ENCODE measurements around the gene SEBOX. TPM values are rescaled to one million over a fixed set of nuclear protein-coding genes. Genes with fewer than 3 reads are reported as not detected.

The SEBOX gene
- total and polyA plus RNA-seq, 2 donors (not counting 1 experiment from before 2014, with no cell fraction given) = not detected

DNA sequence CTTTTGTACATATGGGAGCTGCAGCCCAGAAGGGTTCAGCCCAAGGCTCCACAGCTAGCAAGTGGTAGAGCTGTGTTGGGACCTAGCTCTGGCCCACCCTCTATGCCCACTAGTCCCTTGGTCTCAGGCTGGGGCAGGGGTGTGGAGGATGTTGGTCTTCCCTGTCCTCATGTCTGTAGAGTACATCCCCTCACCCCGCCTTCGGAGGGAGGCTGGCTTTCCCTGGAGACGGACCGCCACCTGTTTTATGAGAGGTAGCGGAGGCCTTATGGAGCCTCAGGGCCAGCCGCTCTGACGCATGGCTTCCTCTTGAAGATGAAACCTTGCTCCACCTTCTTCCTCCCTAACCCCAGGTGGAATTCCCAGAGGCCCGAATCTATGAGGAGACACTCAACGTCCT lies 21.0 kb downstream of the SEBOX start:
- Histone ChIP-seq H4K20me1 (ENCODE audit: control insufficient read depth, insufficient read depth, low read length, poor library complexity, severe bottlenecking) (no peaks in the 10 kb centered on the region), H3K4me1 (ENCODE audit: control insufficient read depth in 2 of 2, insufficient read depth in 2 of 2, low read length in 2 of 2) (no peaks in the 10 kb centered on the region), H2AFZ (ENCODE audit: insufficient read depth, low read depth, low read length, poor library complexity, severe bottlenecking) (no peak overlapping the region), H3K27ac (ENCODE audit: low read length in 2 of 2) (no peak overlapping the region), H3K36me3 (replicated peaks in 1 of 2; ENCODE audit: control extremely low read depth in 1 of 2, control insufficient read depth in 1 of 2, extremely low read depth in 1 of 2, insufficient read depth in 2 of 2, low read length in 1 of 2) (peaks cover 0 to 83% of the 10 kb centered on the region in 2 experiments), H3K4me2 (replicated peaks; ENCODE audit: low read depth, low read length, poor library complexity, severe bottlenecking) (no peak overlapping the region), H3K27me3 (replicated peaks in 1 of 4; ENCODE audit: control extremely low read depth in 1 of 4, control insufficient read depth in 3 of 4, insufficient read depth in 4 of 4, low read length in 3 of 4) (no peaks in the 10 kb centered on the region), H3K4me3 (ENCODE audit: control extremely low read depth in 1 of 5, extremely low read depth in 1 of 5, insufficient read depth in 1 of 5, low read depth in 2 of 5, low read length in 4 of 5) (no peak overlapping the region), H3K9me3 (ENCODE audit: control extremely low read depth in 1 of 3, control insufficient read depth in 2 of 3, insufficient read depth in 1 of 3, low read length in 2 of 3) (no peaks in the 10 kb centered on the region), H3K79me2 (ENCODE audit: control insufficient read depth, insufficient read depth, low read length) (peaks cover 16% of the 10 kb centered on the region), H3K9ac (ENCODE audit: low read length) (no peak overlapping the region)
- Mint-ChIP-seq H3K9me3 (ENCODE audit: insufficient read depth) (no peaks in the 10 kb centered on the region), H3K27ac (no peak overlapping the region), H3K27me3 (no peaks in the 10 kb centered on the region), H3K4me3 (no peak overlapping the region), H3K4me1 (peaks cover 2% of the 10 kb centered on the region)
- intact Hi-C loops (cut with micrococcal nuclease) = no loop called here
- CTCF ChIA-PET = no interaction called here
- no peak for TF ChIP-seq EZH2 (IDR thresholded peaks at IDR 0.05; ENCODE audit: borderline replicate concordance, insufficient read depth, low read depth, low read length, poor library complexity, severe bottlenecking)
- TF ChIP-seq, protein P1, sequence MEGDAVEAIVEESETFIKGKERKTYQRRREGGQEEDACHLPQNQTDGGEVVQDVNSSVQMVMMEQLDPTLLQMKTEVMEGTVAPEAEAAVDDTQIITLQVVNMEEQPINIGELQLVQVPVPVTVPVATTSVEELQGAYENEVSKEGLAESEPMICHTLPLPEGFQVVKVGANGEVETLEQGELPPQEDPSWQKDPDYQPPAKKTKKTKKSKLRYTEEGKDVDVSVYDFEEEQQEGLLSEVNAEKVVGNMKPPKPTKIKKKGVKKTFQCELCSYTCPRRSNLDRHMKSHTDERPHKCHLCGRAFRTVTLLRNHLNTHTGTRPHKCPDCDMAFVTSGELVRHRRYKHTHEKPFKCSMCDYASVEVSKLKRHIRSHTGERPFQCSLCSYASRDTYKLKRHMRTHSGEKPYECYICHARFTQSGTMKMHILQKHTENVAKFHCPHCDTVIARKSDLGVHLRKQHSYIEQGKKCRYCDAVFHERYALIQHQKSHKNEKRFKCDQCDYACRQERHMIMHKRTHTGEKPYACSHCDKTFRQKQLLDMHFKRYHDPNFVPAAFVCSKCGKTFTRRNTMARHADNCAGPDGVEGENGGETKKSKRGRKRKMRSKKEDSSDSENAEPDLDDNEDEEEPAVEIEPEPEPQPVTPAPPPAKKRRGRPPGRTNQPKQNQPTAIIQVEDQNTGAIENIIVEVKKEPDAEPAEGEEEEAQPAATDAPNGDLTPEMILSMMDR (IDR thresholded peaks at IDR 0.05) = no peak
- 95% methylated on average over 9 of the region's 9 CpGs for WGBS (ENCODE audit: insufficient coverage)
- no peak for DNase-seq
- no peak for ATAC-seq (ENCODE audit: low read depth)
- POLR2A ChIA-PET = no interaction called here

DNA sequence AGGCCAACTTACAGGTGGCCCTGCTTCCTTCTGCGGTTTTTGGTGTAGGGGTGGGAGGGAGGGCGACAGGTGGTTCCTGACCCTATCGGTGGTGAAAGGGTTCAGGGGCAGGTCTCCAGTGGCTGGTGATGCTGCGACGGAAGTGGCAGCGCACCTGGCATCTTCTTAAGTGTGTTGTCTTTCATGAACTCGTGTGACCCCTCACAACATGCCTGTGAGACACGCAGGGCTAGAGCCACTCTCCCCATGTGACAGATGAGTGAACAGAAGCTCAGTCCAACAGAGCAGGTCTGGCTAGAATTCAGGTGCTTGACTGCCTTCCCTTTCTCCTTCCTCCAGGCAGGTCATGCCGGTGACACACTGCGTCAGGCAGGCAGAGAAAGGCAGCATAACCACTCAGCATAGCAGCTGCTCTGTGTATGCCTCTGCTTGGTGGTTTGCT lies 21.5 kb downstream of the SEBOX start:
- Mint-ChIP-seq H3K4me3 (no peak overlapping the region), H3K27me3 (no peaks in the 10 kb centered on the region), H3K9me3 (ENCODE audit: insufficient read depth) (no peaks in the 10 kb centered on the region), H3K27ac (no peak overlapping the region), H3K4me1 (peaks cover 2% of the 10 kb centered on the region)
- ChIA-PET CTCF (no interaction called here), POLR2A (no interaction called here)
- 86% methylated on average over 10 of the region's 10 CpGs for WGBS (ENCODE audit: insufficient coverage)
- Histone ChIP-seq H3K4me3 (ENCODE audit: control extremely low read depth in 1 of 5, extremely low read depth in 1 of 5, insufficient read depth in 1 of 5, low read depth in 2 of 5, low read length in 4 of 5) (no peak overlapping the region), H3K27me3 (replicated peaks in 1 of 4; ENCODE audit: control extremely low read depth in 1 of 4, control insufficient read depth in 3 of 4, insufficient read depth in 4 of 4, low read length in 3 of 4) (no peaks in the 10 kb centered on the region), H3K27ac (ENCODE audit: low read length in 2 of 2) (no peak overlapping the region), H4K20me1 (ENCODE audit: control insufficient read depth, insufficient read depth, low read length, poor library complexity, severe bottlenecking) (peaks cover 3% of the 10 kb centered on the region), H2AFZ (ENCODE audit: insufficient read depth, low read depth, low read length, poor library complexity, severe bottlenecking) (no peak overlapping the region), H3K79me2 (ENCODE audit: control insufficient read depth, insufficient read depth, low read length) (peaks cover 21% of the 10 kb centered on the region), H3K4me1 (ENCODE audit: control insufficient read depth in 2 of 2, insufficient read depth in 2 of 2, low read length in 2 of 2) (no peaks in the 10 kb centered on the region), H3K36me3 (replicated peaks in 1 of 2; ENCODE audit: control extremely low read depth in 1 of 2, control insufficient read depth in 1 of 2, extremely low read depth in 1 of 2, insufficient read depth in 2 of 2, low read length in 1 of 2) (peaks cover 0 to 78% of the 10 kb centered on the region in 2 experiments), H3K9me3 (ENCODE audit: control extremely low read depth in 1 of 3, control insufficient read depth in 2 of 3, insufficient read depth in 1 of 3, low read length in 2 of 3) (no peaks in the 10 kb centered on the region), H3K9ac (ENCODE audit: low read length) (no peak overlapping the region), H3K4me2 (replicated peaks; ENCODE audit: low read depth, low read length, poor library complexity, severe bottlenecking) (no peak overlapping the region)
- ATAC-seq (ENCODE audit: low read depth) = no peak
- no peak for TF ChIP-seq EZH2 (IDR thresholded peaks at IDR 0.05; ENCODE audit: borderline replicate concordance, insufficient read depth, low read depth, low read length, poor library complexity, severe bottlenecking)
- TF ChIP-seq, protein P1 (IDR thresholded peaks at IDR 0.05) = no peak
- no peak for DNase-seq
- intact Hi-C loops (cut with micrococcal nuclease) = no loop called here

Data from B cell (primary cell).